Sigmoid colon (tissue), 7 donors: ENCODE results near the gene ROBO3. TPM values are rescaled to one million over a fixed set of nuclear protein-coding genes. Genes with fewer than 3 reads are reported as not detected.

ENCODE experiments used
- DNase-seq: peaks from one replicate; pipeline ENCODE4 v3.0.0-alpha.2; 2019
- H3K27ac ChIP-seq, 4 donors: fragments of 200-600 bp; sonication (generic); one replicate each; pipeline ENCODE4 v1.5.1; 2016 to 2019; ENCODE audit warnings: mild to moderate bottlenecking in 1 of 4
- H3K27me3 ChIP-seq, 3 donors: fragments of 200-600 bp; sonication (generic); one replicate each; pipeline ENCODE4 v1.5.1; 2019; ENCODE audit warnings: mild to moderate bottlenecking in 1 of 3
- H3K36me3 ChIP-seq, 4 donors: fragments of 200-600 bp; sonication (generic); one replicate each; pipeline ENCODE4 v1.5.1; 2016 to 2019
- H3K4me1 ChIP-seq, 4 donors: fragments of 200-600 bp; sonication (generic); one replicate each; pipeline ENCODE4 v1.5.1; 2017 to 2019
- H3K4me3 ChIP-seq, 4 donors: fragments of 200-600 bp; sonication (generic); one replicate each; pipeline ENCODE4 v1.5.1; 2017 to 2019; ENCODE audit warnings: mild to moderate bottlenecking in 2 of 4, moderate library complexity in 1 of 4
- H3K9me3 ChIP-seq, 4 donors: fragments of 200-600 bp in 3 of 4; sonication (generic) in 3 of 4; one replicate each; pipeline versions ENCODE4 v1.5.1 to v1.6.1; 2013 to 2019
- EP300 ChIP-seq, 4 donors: sonication (generic); formaldehyde crosslinking; IDR thresholded peaks; one replicate each; pipeline ENCODE4 v1.6.1; 2017; ENCODE audit warnings: antibody characterized with exemption in 4 of 4
- POLR2A ChIP-seq, 2 donors: fragments of 450-650 bp; IDR thresholded peaks; one replicate each; pipeline ENCODE4 v1.6.1; 2016; ENCODE audit warnings: antibody characterized with exemption in 2 of 2, mild to moderate bottlenecking in 2 of 2, moderate library complexity in 2 of 2
- POLR2AphosphoS5 ChIP-seq, 4 donors: sonication (generic); formaldehyde crosslinking; IDR thresholded peaks; one replicate each; pipeline ENCODE4 v1.6.1; 2017; ENCODE audit warnings: antibody characterized with exemption in 4 of 4
- WGBS, 2 donors: extraction: QIAGEN DNeasy Blood & Tissue Kit; methylation state at CpG; one replicate each; pipeline ENCODE4 v1.1.7; 2013; 5-methylcytosine and 5-hydroxymethylcytosine counted together
- intact Hi-C: fragments of 100-400 bp; cut with DNase I; formaldehyde crosslinking; loops from one replicate; pipeline ENCODE4 v1.15.1; 2023
- polyA plus RNA-seq, 3 donors: library from polyadenylated mRNA; stranded (reverse); fragments of 200-250 nt; gene quantifications; one replicate each; pipeline ENCODE4 v1.2.3, GENCODE V29; 2013
- total RNA-seq, 4 donors: library from RNA; depleted of rRNA; stranded (reverse); fragments of >200 nt; gene quantifications; one replicate each; pipeline ENCODE4 v1.1.0, GENCODE V29; 2016
- TF ChIP-seq, protein P1 (sequence below), 4 experiments: fragments of 450-650 bp in 3 of 4; fragments of 200-600 bp in 1 of 4; IDR thresholded peaks; one replicate each; pipeline ENCODE4 v1.5.1; 2016 to 2019; ENCODE audit warnings: antibody characterized with exemption in 4 of 4, mild to moderate bottlenecking in 3 of 4, moderate library complexity in 2 of 4
- donor health status: healthy with polysubstance abuse.
- donor health status: Bipolar disorder and iron deficiency.
- donor health status: healthy.

ROBO3 gene
- total and polyA plus RNA-seq, 7 donors, result 1.6 to 37.7 (median 9.1) TPM

DNA sequence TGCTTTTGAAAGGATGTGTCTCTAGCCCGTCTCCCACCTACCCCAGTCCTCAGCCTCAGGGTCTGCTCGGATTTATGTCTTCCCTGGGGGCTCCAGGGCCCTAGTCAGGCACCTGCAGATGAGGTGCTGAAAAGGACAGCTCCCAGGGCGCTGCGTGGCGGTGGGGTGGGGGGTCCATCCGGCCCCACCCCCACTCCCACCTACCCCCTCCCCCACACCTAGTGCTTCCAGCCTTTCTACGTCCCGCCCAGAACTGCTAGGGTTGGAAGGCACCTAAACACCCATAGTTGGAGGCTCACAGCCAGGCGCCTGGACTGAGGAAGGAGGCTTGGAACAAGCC lies 1.4 kb upstream of the ROBO3 start:
- Histone ChIP-seq H3K36me3 (no peaks in the 10 kb centered on the region), H3K4me3 (peak overlapping the region in 1 of 4 donors; percentile 32), H3K4me1 (peaks cover 0 to 41% (median 34%) of the 10 kb centered on the region in 4 donors), H3K9me3 (no peaks in the 10 kb centered on the region), H3K27me3 (peaks cover 40 to 99% (median 82%) of the 10 kb centered on the region in 3 donors), H3K27ac (no peak overlapping the region)
- intact Hi-C loops, result no loop called here
- TF ChIP-seq POLR2A (IDR thresholded peaks at IDR 0.05) (no peak), EP300 (IDR thresholded peaks at IDR 0.05) (no peak), POLR2AphosphoS5 (IDR thresholded peaks at IDR 0.05) (no peak)
- TF ChIP-seq, protein P1, sequence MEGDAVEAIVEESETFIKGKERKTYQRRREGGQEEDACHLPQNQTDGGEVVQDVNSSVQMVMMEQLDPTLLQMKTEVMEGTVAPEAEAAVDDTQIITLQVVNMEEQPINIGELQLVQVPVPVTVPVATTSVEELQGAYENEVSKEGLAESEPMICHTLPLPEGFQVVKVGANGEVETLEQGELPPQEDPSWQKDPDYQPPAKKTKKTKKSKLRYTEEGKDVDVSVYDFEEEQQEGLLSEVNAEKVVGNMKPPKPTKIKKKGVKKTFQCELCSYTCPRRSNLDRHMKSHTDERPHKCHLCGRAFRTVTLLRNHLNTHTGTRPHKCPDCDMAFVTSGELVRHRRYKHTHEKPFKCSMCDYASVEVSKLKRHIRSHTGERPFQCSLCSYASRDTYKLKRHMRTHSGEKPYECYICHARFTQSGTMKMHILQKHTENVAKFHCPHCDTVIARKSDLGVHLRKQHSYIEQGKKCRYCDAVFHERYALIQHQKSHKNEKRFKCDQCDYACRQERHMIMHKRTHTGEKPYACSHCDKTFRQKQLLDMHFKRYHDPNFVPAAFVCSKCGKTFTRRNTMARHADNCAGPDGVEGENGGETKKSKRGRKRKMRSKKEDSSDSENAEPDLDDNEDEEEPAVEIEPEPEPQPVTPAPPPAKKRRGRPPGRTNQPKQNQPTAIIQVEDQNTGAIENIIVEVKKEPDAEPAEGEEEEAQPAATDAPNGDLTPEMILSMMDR (IDR thresholded peaks at IDR 0.05), result no peak
- 5 to 7% methylated on average over 9 of the region's 9 CpGs for WGBS, 2 donors
- DNase-seq, result peak; percentile 51

DNA sequence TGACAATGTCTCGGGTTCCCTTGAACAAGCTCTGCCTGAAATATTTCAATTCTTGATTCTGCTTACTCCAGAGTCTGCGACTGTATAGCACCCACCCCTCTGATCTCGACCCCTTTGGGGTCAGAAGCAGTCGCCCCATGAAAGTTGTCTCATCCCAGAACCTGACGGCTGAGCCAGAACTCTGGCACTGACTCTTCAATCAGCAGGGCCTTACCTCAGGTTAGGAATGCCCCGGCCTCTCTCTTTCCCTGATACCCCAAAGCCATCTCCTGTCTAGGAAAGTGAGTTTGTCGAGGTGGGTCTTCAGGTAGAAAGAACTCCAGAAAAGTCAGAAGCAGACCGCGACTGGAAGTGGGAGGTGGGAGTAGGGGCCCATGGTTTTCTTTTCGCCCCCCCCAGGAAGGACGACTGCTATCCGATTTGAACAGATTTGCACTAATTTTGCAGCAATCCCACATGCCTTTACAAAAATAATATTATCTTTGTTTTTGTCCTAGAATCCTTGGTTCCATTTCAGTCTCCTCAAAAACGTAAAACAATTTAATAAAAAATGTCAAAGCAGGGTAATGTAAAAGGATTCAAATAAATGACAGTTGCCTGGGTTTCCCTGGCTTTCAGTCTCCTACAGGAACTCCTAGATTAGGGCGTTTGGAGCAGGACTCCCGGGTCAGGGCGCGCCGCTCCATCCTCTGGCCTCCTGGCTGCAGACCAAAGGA lies 898 bp upstream of the ROBO3 start:
- Histone ChIP-seq H3K36me3 (no peaks in the 10 kb centered on the region), H3K9me3 (no peaks in the 10 kb centered on the region), H3K4me1 (peaks cover 0 to 46% (median 38%) of the 10 kb centered on the region in 4 donors), H3K4me3 (no peak overlapping the region), H3K27ac (no peak overlapping the region), H3K27me3 (peaks cover 44 to 99% (median 87%) of the 10 kb centered on the region in 3 donors)
- DNase-seq, result peak; percentile 49
- TF ChIP-seq POLR2AphosphoS5 (IDR thresholded peaks at IDR 0.05), result no peak
- TF ChIP-seq, protein P1 (IDR thresholded peaks at IDR 0.05), result no peak
- no peak for TF ChIP-seq POLR2A (IDR thresholded peaks at IDR 0.05)
- TF ChIP-seq EP300 (IDR thresholded peaks at IDR 0.05), result no peak
- 13 to 17% methylated on average over 18 of the region's 18 CpGs for whole genome bisulfite sequencing, 2 donors
- intact Hi-C loops, result no loop called here

DNA sequence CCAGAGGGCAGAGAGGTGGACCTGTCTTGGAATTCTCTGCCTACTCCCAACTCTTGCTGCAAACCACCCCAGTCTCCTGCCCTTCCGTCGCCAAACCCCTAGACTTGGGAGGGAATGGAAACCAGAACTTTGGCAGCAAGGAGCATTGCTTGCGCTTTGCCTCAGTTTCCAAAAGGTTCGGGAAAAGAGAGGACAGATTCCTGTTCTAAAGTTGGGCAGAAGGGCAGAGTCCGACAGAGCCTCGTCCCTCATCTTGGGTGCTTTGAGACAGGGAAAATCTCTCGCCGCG lies 396 bp upstream of the ROBO3 start:
- 7 to 8% methylated on average over 9 of the region's 9 CpGs for WGBS, 2 donors
- Histone ChIP-seq H3K9me3 (no peaks in the 10 kb centered on the region), H3K27me3 (peaks cover 47 to 99% (median 92%) of the 10 kb centered on the region in 3 donors), H3K27ac (no peak overlapping the region), H3K4me1 (peaks cover 0 to 46% (median 38%) of the 10 kb centered on the region in 4 donors), H3K36me3 (no peaks in the 10 kb centered on the region), H3K4me3 (no peak overlapping the region)
- intact Hi-C loops, result no loop called here
- TF ChIP-seq POLR2AphosphoS5 (IDR thresholded peaks at IDR 0.05) (no peak), POLR2A (IDR thresholded peaks at IDR 0.05) (no peak), EP300 (IDR thresholded peaks at IDR 0.05) (no peak)
- TF ChIP-seq, protein P1 (IDR thresholded peaks at IDR 0.05), result no peak
- no peak for DNase-seq

DNA sequence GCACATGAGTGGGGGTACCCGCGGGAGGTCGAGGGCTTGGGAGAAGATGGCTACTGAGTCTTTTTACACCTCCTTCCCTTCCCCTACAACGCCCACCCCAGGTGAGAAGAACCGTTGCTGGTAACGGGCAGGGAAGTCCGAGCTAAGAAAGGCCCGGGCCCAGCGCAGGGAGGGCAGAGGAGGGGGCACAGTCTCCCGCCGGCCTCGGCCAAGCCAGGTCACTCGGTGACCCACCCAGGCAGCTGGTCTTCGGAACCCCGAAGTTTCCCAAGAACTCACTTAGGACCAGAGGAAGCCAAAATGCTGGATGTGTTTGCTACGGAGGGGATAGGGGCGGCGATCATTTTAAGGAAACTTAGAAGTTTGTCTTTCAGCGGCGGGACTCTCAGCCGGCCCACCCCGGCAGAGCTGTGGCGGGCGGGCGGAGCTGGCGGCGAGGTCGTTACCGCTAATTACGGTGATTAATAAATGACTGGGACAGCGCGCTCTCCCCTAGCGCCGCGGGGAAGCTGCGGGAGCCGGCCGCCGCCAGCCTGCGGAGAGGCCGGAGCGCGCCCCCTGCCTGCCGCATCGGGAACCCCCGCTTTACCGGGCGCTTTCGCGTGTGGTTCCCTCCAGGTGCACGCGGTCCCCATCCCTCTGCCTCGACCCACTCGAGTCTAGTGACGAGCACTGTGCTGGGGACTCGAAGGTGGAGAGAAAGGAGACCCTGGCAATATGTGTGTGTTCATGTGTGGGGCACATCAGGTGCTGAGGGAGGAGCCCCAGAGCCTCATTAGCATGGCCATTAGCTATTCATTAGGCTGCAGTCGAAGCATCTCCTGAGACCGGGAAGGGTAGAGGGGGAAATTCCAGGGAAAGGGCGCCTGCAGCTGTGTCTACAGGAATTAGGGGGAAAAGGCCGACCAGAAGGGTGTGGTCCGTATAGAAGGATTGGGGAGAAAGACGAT lies 945 bp downstream of the ROBO3 start:
- TF ChIP-seq POLR2AphosphoS5 (IDR thresholded peaks at IDR 0.05), result no peak
- TF ChIP-seq POLR2A (IDR thresholded peaks at IDR 0.05), result no peak
- TF ChIP-seq, protein P1 (IDR thresholded peaks at IDR 0.05), result peak; percentile 8 to 77 (median 44)
- no peaks in the 10 kb centered on the region for H3K36me3 ChIP-seq
- 3 to 5% methylated on average over 62 of the region's 62 CpGs for WGBS, 2 donors
- H3K9me3 ChIP-seq, result no peaks in the 10 kb centered on the region
- peaks cover 52 to 100% (median 95%) of the 10 kb centered on the region in 3 donors for H3K27me3 ChIP-seq
- peaks cover 0 to 46% (median 38%) of the 10 kb centered on the region in 4 donors for H3K4me1 ChIP-seq
- peak overlapping the region in 3 of 4 donors; percentile 14 to 30 (median 29) for H3K4me3 ChIP-seq
- DNase-seq, result peak; percentile 66
- intact Hi-C loops, result no loop called here
- H3K27ac ChIP-seq, result no peak overlapping the region
